ENCODE results near the gene LNPEP.

Gene LNPEP

GRCh38 chr5:96963267-96963666 is 27.4 kb downstream of the LNPEP start:
- peak; percentile 72 for DNase-seq

- DNase-seq: no peak
These were observed 30.9 kb downstream of the LNPEP start for GRCh38 chr5:96966801-96967200.

GRCh38 chr5:96967400-96967799 is 31.5 kb downstream of the LNPEP start:
- DNase-seq: no peak

GRCh38 chr5:96968074-96968473 is 32.2 kb downstream of the LNPEP start:
- peak; percentile 71 for DNase-seq

GRCh38 chr5:96968614-96969013 is 32.7 kb downstream of the LNPEP start:
- DNase-seq: peak; percentile 6

GRCh38 chr5:96969366-96969765 is 33.5 kb downstream of the LNPEP start:
- DNase-seq: no peak

GRCh38 chr5:96972599-96973334 is 36.9 kb downstream of the LNPEP start:
- DNase-seq: no peak

- DNase-seq: no peak
These were observed 37.9 kb downstream of the LNPEP start for GRCh38 chr5:96973532-96974401.

- DNase-seq: peak; percentile 23
These were observed 39.8 kb downstream of the LNPEP start for GRCh38 chr5:96975656-96976055.

GRCh38 chr5:96977228-96977627 is 41.3 kb downstream of the LNPEP start:
- no peak for DNase-seq

GRCh38 chr5:96978812-96979449 is 43.1 kb downstream of the LNPEP start:
- DNase-seq: peak; percentile 77

GRCh38 chr5:96984506-96985192 is 48.8 kb downstream of the LNPEP start:
- DNase-seq: no peak

- no peak for DNase-seq
These were observed 50.6 kb downstream of the LNPEP start for GRCh38 chr5:96986450-96986849.

GRCh38 chr5:96990102-96990501 is 54.2 kb downstream of the LNPEP start:
- no peak for DNase-seq

- no peak for DNase-seq
These were observed 55.8 kb downstream of the LNPEP start for GRCh38 chr5:96991708-96992107.

- DNase-seq: no peak
These were observed 57.9 kb downstream of the LNPEP start for GRCh38 chr5:96993760-96994159.

- DNase-seq: no peak
These were observed 58.6 kb downstream of the LNPEP start for GRCh38 chr5:96994493-96994892.

- DNase-seq: no peak
These were observed 59.5 kb downstream of the LNPEP start for GRCh38 chr5:96995419-96995818.

- DNase-seq: peak; percentile 54
These were observed 61.5 kb downstream of the LNPEP start for GRCh38 chr5:96997265-96997859.

- DNase-seq: no peak
These were observed 64.0 kb downstream of the LNPEP start for GRCh38 chr5:96999856-97000255.

- peak; percentile 28 for DNase-seq
These were observed 64.5 kb downstream of the LNPEP start for GRCh38 chr5:97000391-97000790.

GRCh38 chr5:97002983-97003382 is 67.1 kb downstream of the LNPEP start:
- peak; percentile 14 for DNase-seq
